ENCODE results near the gene FDX1. TPM values are rescaled to one million over a fixed set of nuclear protein-coding genes. Genes with fewer than 3 reads are reported as not detected.

The FDX1 gene
- total RNA-seq (2021) (9.3 to 9.9 TPM (median 9.6 TPM) in 3 replicates), Bru-seq, nascent RNA (percentile 75 among the genes with signal in this experiment)
- long read RNA-seq, experiment 1, transcript FDX1-201 (4 exons, 3,206 nt) = major isoform, 78 of 86 reads
- long read RNA-seq, experiment 1, partial matches to known transcripts = 0 of 86 reads
- long read RNA-seq, experiment 1, other reads (novel, unspliced or antisense) = 8 of 86 reads
- long read RNA-seq, experiment 2, transcript FDX1-201 (4 exons, 3,206 nt) = major isoform, 45 of 56 reads
- long read RNA-seq, experiment 2, partial matches to known transcripts = 4 of 56 reads
- long read RNA-seq, experiment 2, other reads (novel, unspliced or antisense) = 7 of 56 reads
- long read RNA-seq, experiment 3, partial matches to known transcripts = 1 of 7 reads
- long read RNA-seq, experiment 3, other reads (novel, unspliced or antisense) = 2 of 7 reads

- POLR2A ChIA-PET = no interaction called here
- Mint-ChIP-seq H3K9me3 (no peaks in the 10 kb centered on the region), H3K4me1 (peaks cover 40% of the 10 kb centered on the region), H3K4me3 (peak within 1 kb of the TSS; percentile 96), H3K27me3 (ENCODE audit: low read depth) (peaks cover 8% of the 10 kb centered on the region), H3K27ac (peak within 1 kb of the TSS; percentile 94), H3K36me3 (no peaks in the 10 kb centered on the region)
- CTCF ChIA-PET = interaction anchor here (0.7 to 2.2 kb wide), 10 partner anchors 13 to 231 kb away, joined by 3 to 16 read pairs (median 4); partner anchors contain the start of gene RDX
- DNase-seq (ENCODE audit: low spot score) = peak; percentile 88
- ATAC-seq = peak; percentile 90
- TF ChIP-seq ZNF532 (CRISPR knock-in tag; IDR thresholded peaks at IDR 0.05; ENCODE audit: borderline replicate concordance) (no peak), USF2 (CRISPR knock-in tag; IDR thresholded peaks at IDR 0.05) (peak; percentile 33; the same call in 1 of the 2 replicates), EMX1 (CRISPR knock-in tag; IDR thresholded peaks at IDR 0.05) (no peak), SMAD4 (CRISPR knock-in tag; IDR thresholded peaks at IDR 0.05) (no peak), HMGXB4 (CRISPR knock-in tag; IDR thresholded peaks at IDR 0.05) (peak; percentile 99), ATF6 (CRISPR knock-in tag; IDR thresholded peaks at IDR 0.05) (no peak), TEAD1 (CRISPR knock-in tag; IDR thresholded peaks at IDR 0.05) (no peak), CREM (CRISPR knock-in tag; IDR thresholded peaks at IDR 0.05) (peak; percentile 75), FOXP1 (CRISPR knock-in tag; IDR thresholded peaks at IDR 0.05; ENCODE audit: borderline replicate concordance) (peak; percentile 85; the same call in 1 of the 2 replicates), ZNF671 (CRISPR knock-in tag; IDR thresholded peaks at IDR 0.05) (no peak; the same call in 1 of the 2 replicates), CTCF (IDR thresholded peaks at IDR 0.05) (no peak), FOXK1 (CRISPR knock-in tag; IDR thresholded peaks at IDR 0.05) (no peak; the same call in 1 of the 2 replicates), ZSCAN18 (CRISPR knock-in tag; IDR thresholded peaks at IDR 0.05) (no peak), ELF4 (CRISPR knock-in tag; IDR thresholded peaks at IDR 0.05; ENCODE audit: low read depth) (0 out of 2 replicates have a peak, but pooled peaks have one; percentile 71), JAZF1 (CRISPR knock-in tag; IDR thresholded peaks at IDR 0.05) (no peak), E2F5 (CRISPR knock-in tag; IDR thresholded peaks at IDR 0.05) (peak; percentile 69), ATF3 (CRISPR knock-in tag; conservative IDR thresholded peaks at IDR 0.05) (no peak), GTF2I (CRISPR knock-in tag; conservative IDR thresholded peaks at IDR 0.05) (no peak), GABPB1 (CRISPR knock-in tag; IDR thresholded peaks at IDR 0.05) (peak; percentile 63; the same call in 1 of the 2 replicates), ESRRA (CRISPR knock-in tag; IDR thresholded peaks at IDR 0.05; ENCODE audit: borderline replicate concordance) (no peak), RORB (CRISPR knock-in tag; IDR thresholded peaks at IDR 0.05) (no peak)
These were observed at the start of gene FDX1 for GRCh38 chr11:110429731-110430266. TSS of gene FDX1 (plus strand) at chr11:110429948. CDS start at chr11:110430121, 173 bp downstream.

All from WTC11 (cell line).